A549 treated with CORT108297 at 1 μM for 4 hours (cell line): ENCODE measurements around the gene HAPSTR1. TPM values are rescaled to one million over a fixed set of nuclear protein-coding genes. Genes with fewer than 3 reads are reported as not detected.

Source experiments
- total RNA-seq: library from RNA; stranded (reverse); fragments of 200-300 nt; extraction: Qiagen RNA extraction; gene quantifications from 5 replicates; pipeline ENCODE4 v1.2.3, GENCODE V29; 2022

HAPSTR1 gene, protein sequence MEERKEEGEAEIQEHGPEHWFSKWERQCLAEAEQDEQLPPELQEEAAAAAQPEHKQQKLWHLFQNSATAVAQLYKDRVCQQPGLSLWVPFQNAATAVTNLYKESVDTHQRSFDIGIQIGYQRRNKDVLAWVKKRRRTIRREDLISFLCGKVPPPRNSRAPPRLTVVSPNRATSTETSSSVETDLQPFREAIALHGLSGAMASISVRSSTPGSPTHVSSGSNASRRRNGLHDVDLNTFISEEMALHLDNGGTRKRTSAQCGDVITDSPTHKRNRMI
- 22.8 to 27.0 TPM (median 24.1 TPM) in 5 replicates for total RNA-seq

GRCh38 chr16:9090960-9091866, at the start of gene HAPSTR1:
Gene HAPSTR1 (plus strand): TSS chr16:9091644. CDS start chr16:9092045, 401 bp downstream.

Other genes starting within 250 kb of the HAPSTR1 start
- 124 to 157 TPM (median 150 TPM) in 5 replicates for gene CARHSP1, start 222.6 kb upstream of the HAPSTR1 start, total RNA-seq
- not detected in 5 replicates for gene LITAFD, start 209.3 kb upstream of the HAPSTR1 start, total RNA-seq
- 70.3 to 83.9 TPM (median 80.3 TPM) in 5 replicates for gene USP7, start 127.7 kb upstream of the HAPSTR1 start, total RNA-seq